Astrocyte (in vitro differentiated cells and primary cell): ENCODE results near the gene ANKIB1. TPM values are rescaled to one million over a fixed set of nuclear protein-coding genes. Genes with fewer than 3 reads are reported as not detected.

ENCODE experiments used
- DNase-seq: peaks from one replicate; pipeline ENCODE4 v3.0.0-alpha.2; 2010; ENCODE audit warnings: low read depth
- FAIRE-seq: peaks from 2 replicates; lab custom pipeline; 2011; peaks lifted over from hg19 to GRCh38; lab: Jason Lieb, UNC
- H2AFZ ChIP-seq: 2 replicates; pipeline ENCODE4 v1.6.0; 2012; ENCODE audit warnings: low read depth, low read length, inconsistent platforms
- H3K27ac ChIP-seq: 2 replicates; pipeline ENCODE4 v1.5.1; 2011; ENCODE audit warnings: low read depth, low read length, inconsistent platforms
- H3K27me3 ChIP-seq: 2 replicates; pipeline ENCODE4 v1.6.0; 2011; ENCODE audit warnings: low read length, inconsistent platforms; ENCODE audit not compliant: insufficient read depth
- H3K36me3 ChIP-seq: 2 replicates; pipeline ENCODE4 v1.5.1; 2011; ENCODE audit warnings: low read length, inconsistent platforms; ENCODE audit not compliant: insufficient read depth
- H3K4me1 ChIP-seq: 2 replicates; pipeline ENCODE4 v1.5.1; 2011; ENCODE audit warnings: low read length, inconsistent platforms; ENCODE audit not compliant: insufficient read depth
- H3K4me2 ChIP-seq: 2 replicates; pipeline ENCODE4 v1.6.0; 2012; ENCODE audit warnings: low read length, inconsistent platforms
- H3K4me3 ChIP-seq: 2 replicates; pipeline ENCODE4 v1.5.1; 2011; ENCODE audit warnings: low read depth, mild to moderate bottlenecking, low read length, inconsistent platforms; ENCODE audit not compliant: insufficient read depth
- H3K79me2 ChIP-seq: 2 replicates; pipeline ENCODE4 v1.6.0; 2012; ENCODE audit warnings: mild to moderate bottlenecking, low read length, inconsistent platforms; ENCODE audit not compliant: insufficient read depth
- H3K9ac ChIP-seq: 2 replicates; pipeline ENCODE4 v1.6.0; 2012; ENCODE audit warnings: mild to moderate bottlenecking, low read length, inconsistent platforms
- H3K9me3 ChIP-seq: 2 replicates; pipeline ENCODE4 v1.5.1; 2012; ENCODE audit warnings: low read depth, mild to moderate bottlenecking, low read length, inconsistent platforms; ENCODE audit not compliant: insufficient read depth
- H4K20me1 ChIP-seq: 2 replicates; pipeline ENCODE4 v1.6.0; 2012; ENCODE audit warnings: low read length, inconsistent platforms; ENCODE audit not compliant: insufficient read depth
- H3K27ac Mint-ChIP-seq: one replicate; pipeline ENCODE4 v1.8.0; 2021; ENCODE audit warnings: mild to moderate bottlenecking, mixed read lengths; ENCODE audit not compliant: unreplicated experiment
- H3K27me3 Mint-ChIP-seq: one replicate; pipeline ENCODE4 v1.8.0; 2021; ENCODE audit warnings: low read depth, mixed read lengths; ENCODE audit not compliant: unreplicated experiment
- H3K36me3 Mint-ChIP-seq: one replicate; pipeline ENCODE4 v1.8.0; 2021; ENCODE audit warnings: low read depth, mixed read lengths; ENCODE audit not compliant: unreplicated experiment
- H3K4me1 Mint-ChIP-seq: one replicate; pipeline ENCODE4 v1.8.0; 2021; ENCODE audit warnings: low read depth, mixed read lengths; ENCODE audit not compliant: unreplicated experiment
- H3K4me3 Mint-ChIP-seq: one replicate; pipeline ENCODE4 v1.8.0; 2021; ENCODE audit warnings: mild to moderate bottlenecking, moderate library complexity, mixed read lengths; ENCODE audit not compliant: unreplicated experiment
- H3K9me3 Mint-ChIP-seq: one replicate; pipeline ENCODE4 v1.8.0; 2021; ENCODE audit warnings: mild to moderate bottlenecking, mixed read lengths; ENCODE audit not compliant: unreplicated experiment
- EZH2 ChIP-seq: IDR thresholded peaks from 2 replicates; pipeline ENCODE4 v1.6.1; 2012; ENCODE audit warnings: mild to moderate bottlenecking, low read length, inconsistent platforms; ENCODE audit not compliant: insufficient read depth
- total RNA-seq: library from RNA; stranded (reverse); gene quantifications from 2 replicates; pipeline ENCODE4 v1.2.1, GENCODE V29; 2021
- TF ChIP-seq, protein P1 (sequence below): IDR thresholded peaks from 2 replicates; pipeline ENCODE4 v1.5.1; 2011; ENCODE audit warnings: low read depth, mild to moderate bottlenecking, inconsistent platforms, low read length, moderate library complexity; ENCODE audit not compliant: insufficient read depth

The ANKIB1 gene
- total RNA-seq, 1 donor from 2014 or later, result 83.3 TPM

DNA sequence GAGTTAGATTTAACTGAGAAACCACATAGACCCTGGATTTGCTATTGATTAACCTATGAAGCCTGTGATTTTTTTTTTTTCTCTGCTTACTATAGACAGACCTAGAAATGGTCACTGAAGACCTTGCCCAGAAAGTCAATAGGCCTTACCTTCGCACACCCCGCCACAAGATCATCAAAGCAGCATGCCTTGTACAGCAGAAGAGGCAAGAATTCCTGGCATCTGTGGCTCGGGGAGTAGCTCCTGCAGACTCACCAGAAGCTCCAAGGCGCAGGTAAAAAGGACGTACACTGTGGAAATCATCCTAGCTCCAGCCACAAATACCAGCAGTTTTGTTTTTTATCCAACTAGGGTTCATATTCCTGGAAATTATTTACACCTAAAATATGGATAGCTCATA lies 145.3 kb downstream of the ANKIB1 start:
- no peak for FAIRE-seq
- Histone ChIP-seq H3K79me2 (no peaks in the 10 kb centered on the region), H3K36me3 (peaks cover 20% of the 10 kb centered on the region)

DNA sequence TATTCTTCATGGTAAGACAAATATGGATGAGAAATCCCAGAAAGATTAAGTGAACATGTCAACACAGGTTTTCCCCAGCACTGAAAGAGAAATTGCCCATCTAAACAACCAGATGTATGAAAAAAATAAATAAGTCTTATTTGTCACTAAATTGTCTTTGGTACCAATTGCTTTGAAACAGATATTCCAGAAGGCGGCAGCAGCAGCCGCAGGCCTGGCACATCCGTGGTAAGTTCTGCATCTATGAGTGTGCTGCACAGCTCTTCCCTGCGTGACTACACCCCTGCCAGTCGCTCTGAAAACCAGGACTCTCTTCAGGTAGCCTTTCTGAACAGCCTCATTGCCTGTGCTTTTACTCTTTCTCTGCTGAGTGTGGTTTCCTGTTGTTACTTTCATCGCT lies 151.8 kb downstream of the ANKIB1 start:
- TF ChIP-seq, protein P1, sequence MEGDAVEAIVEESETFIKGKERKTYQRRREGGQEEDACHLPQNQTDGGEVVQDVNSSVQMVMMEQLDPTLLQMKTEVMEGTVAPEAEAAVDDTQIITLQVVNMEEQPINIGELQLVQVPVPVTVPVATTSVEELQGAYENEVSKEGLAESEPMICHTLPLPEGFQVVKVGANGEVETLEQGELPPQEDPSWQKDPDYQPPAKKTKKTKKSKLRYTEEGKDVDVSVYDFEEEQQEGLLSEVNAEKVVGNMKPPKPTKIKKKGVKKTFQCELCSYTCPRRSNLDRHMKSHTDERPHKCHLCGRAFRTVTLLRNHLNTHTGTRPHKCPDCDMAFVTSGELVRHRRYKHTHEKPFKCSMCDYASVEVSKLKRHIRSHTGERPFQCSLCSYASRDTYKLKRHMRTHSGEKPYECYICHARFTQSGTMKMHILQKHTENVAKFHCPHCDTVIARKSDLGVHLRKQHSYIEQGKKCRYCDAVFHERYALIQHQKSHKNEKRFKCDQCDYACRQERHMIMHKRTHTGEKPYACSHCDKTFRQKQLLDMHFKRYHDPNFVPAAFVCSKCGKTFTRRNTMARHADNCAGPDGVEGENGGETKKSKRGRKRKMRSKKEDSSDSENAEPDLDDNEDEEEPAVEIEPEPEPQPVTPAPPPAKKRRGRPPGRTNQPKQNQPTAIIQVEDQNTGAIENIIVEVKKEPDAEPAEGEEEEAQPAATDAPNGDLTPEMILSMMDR, result no peak
- no peak for TF ChIP-seq EZH2
- Histone ChIP-seq H3K4me3 (no peak overlapping the region), H3K4me1 (no peaks in the 10 kb centered on the region), H3K27ac (no peak overlapping the region), H3K9me3 (no peaks in the 10 kb centered on the region), H3K36me3 (peaks cover 23% of the 10 kb centered on the region), H4K20me1 (no peaks in the 10 kb centered on the region), H2AFZ (no peak overlapping the region), H3K27me3 (no peaks in the 10 kb centered on the region), H3K9ac (no peak overlapping the region), H3K4me2 (no peak overlapping the region), H3K79me2 (no peaks in the 10 kb centered on the region)
- Mint-ChIP-seq H3K27me3 (no peaks in the 10 kb centered on the region), H3K9me3 (no peaks in the 10 kb centered on the region), H3K4me1 (no peaks in the 10 kb centered on the region), H3K4me3 (no peak overlapping the region), H3K36me3 (peaks cover 10% of the 10 kb centered on the region), H3K27ac (no peak overlapping the region)
- DNase-seq (no peak), FAIRE-seq (no peak)

More for the DNA sequence above, 145.3 kb downstream of the ANKIB1 start:
- peaks cover 2% of the 10 kb centered on the region for H3K4me1 Mint-ChIP-seq
- Histone ChIP-seq H3K9me3 (no peaks in the 10 kb centered on the region), H3K4me2 (no peak overlapping the region), H3K4me3 (no peak overlapping the region), H3K27me3 (no peaks in the 10 kb centered on the region), H3K4me1 (no peaks in the 10 kb centered on the region), H2AFZ (no peak overlapping the region), H3K27ac (no peak overlapping the region), H3K9ac (no peak overlapping the region), H4K20me1 (no peaks in the 10 kb centered on the region)
- peaks cover 4% of the 10 kb centered on the region for H3K36me3 Mint-ChIP-seq
- no peak overlapping the region for H3K4me3 Mint-ChIP-seq
- DNase-seq, result no peak
- no peak overlapping the region for H3K27ac Mint-ChIP-seq
- no peaks in the 10 kb centered on the region for H3K9me3 Mint-ChIP-seq
- H3K27me3 Mint-ChIP-seq, result no peaks in the 10 kb centered on the region
- no peak for TF ChIP-seq EZH2
- TF ChIP-seq, protein P1, result no peak

DNA sequence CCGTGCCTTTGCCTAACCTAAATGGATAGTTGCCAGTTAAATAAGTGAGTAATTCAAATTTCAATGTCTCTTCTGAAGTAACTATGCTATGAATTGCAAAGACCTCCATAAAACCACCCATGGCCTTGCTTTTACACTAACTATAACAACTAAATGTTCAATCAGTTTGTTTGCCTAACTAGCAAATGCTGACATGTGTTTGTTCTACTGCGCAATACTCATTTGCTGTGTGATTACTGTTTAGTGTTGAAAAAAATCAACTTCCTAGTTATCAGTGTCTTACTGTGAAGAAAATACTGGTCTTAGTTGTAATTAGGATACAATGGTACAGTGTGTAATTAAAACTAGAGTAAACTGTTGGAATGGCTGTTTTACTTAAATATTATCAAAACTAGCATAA lies 154.2 kb downstream of the ANKIB1 start:
- Histone ChIP-seq H2AFZ (no peak overlapping the region), H3K4me3 (no peak overlapping the region), H3K27ac (no peak overlapping the region), H3K9me3 (no peaks in the 10 kb centered on the region), H3K36me3 (peaks cover 23% of the 10 kb centered on the region), H4K20me1 (no peaks in the 10 kb centered on the region), H3K27me3 (no peaks in the 10 kb centered on the region), H3K9ac (no peak overlapping the region), H3K4me2 (no peak overlapping the region), H3K4me1 (no peaks in the 10 kb centered on the region), H3K79me2 (no peaks in the 10 kb centered on the region)
- DNase-seq, result no peak
- H3K27me3 Mint-ChIP-seq, result no peaks in the 10 kb centered on the region
- no peak for FAIRE-seq
- H3K4me1 Mint-ChIP-seq, result peaks cover 12% of the 10 kb centered on the region
- no peaks in the 10 kb centered on the region for H3K9me3 Mint-ChIP-seq
- TF ChIP-seq, protein P1, result no peak
- peaks cover 14% of the 10 kb centered on the region for H3K36me3 Mint-ChIP-seq
- H3K27ac Mint-ChIP-seq, result no peak overlapping the region
- no peak overlapping the region for H3K4me3 Mint-ChIP-seq
